HG03196 (cell line): ENCODE results near the gene SEPTIN5.

Experiments
- ATAC-seq: cut with Tn5 transposase; IDR thresholded peaks from one replicate; pipeline ENCODE4 v1.9.1; 2021; ENCODE audit not compliant: unreplicated experiment

The SEPTIN5 gene

GRCh38 chr22:19760058-19760950 lies 46.0 kb downstream of the SEPTIN5 start, which contains the start of gene TBX1:
Gene TBX1, plus strand, starts transcription at chr22:19760778. Its CDS starts 66 bp downstream, at chr22:19760844.
- ATAC-seq: no peak

GRCh38 chr22:19760951-19761724 lies 46.8 kb downstream of the SEPTIN5 start:
- ATAC-seq: no peak

GRCh38 chr22:19761725-19762567 lies 47.6 kb downstream of the SEPTIN5 start:
- ATAC-seq: no peak

GRCh38 chr22:19762568-19763457 lies 48.5 kb downstream of the SEPTIN5 start:
- ATAC-seq: no peak

GRCh38 chr22:19763458-19764298 lies 49.4 kb downstream of the SEPTIN5 start:
- no peak for ATAC-seq

GRCh38 chr22:19764299-19764593 lies 49.9 kb downstream of the SEPTIN5 start:
- no peak for ATAC-seq

GRCh38 chr22:19764636-19765476 lies 50.6 kb downstream of the SEPTIN5 start:
- no peak for ATAC-seq

GRCh38 chr22:19765477-19766239 lies 51.4 kb downstream of the SEPTIN5 start:
- ATAC-seq: no peak

- no peak for ATAC-seq
Measured at GRCh38 chr22:19766240-19766510, 51.9 kb downstream of the SEPTIN5 start.

- no peak for ATAC-seq
Measured at GRCh38 chr22:19766511-19767426, 52.5 kb downstream of the SEPTIN5 start.

GRCh38 chr22:19767427-19768341 lies 53.4 kb downstream of the SEPTIN5 start:
- no peak for ATAC-seq

- ATAC-seq: no peak
Measured at GRCh38 chr22:19769393-19769715, 55.1 kb downstream of the SEPTIN5 start.

- ATAC-seq: no peak
Measured at GRCh38 chr22:19770349-19771220, 56.3 kb downstream of the SEPTIN5 start.

- ATAC-seq: no peak
Measured at GRCh38 chr22:19772422-19772672, 58.0 kb downstream of the SEPTIN5 start.
